Brain microvascular endothelial cell (primary cell): ENCODE measurements around the gene TTC1.
A peak's percentile ranks its signal among the peaks of the same experiment; 100 is the strongest.

Experiments
- DNase-seq: peaks from one replicate; pipeline ENCODE4 v3.0.0-alpha.2; 2020
- H3K27ac ChIP-seq: fragments of 250-450 bp; sonication (Bioruptor Pico); 2 replicates; pipeline ENCODE4 v1.5.1; 2020; ENCODE audit warnings: mild to moderate bottlenecking, moderate library complexity
- H3K27me3 ChIP-seq: fragments of 250-450 bp; sonication (Bioruptor Pico); replicated peaks from 2 replicates; pipeline ENCODE4 v1.5.1; 2020; ENCODE audit warnings: mild to moderate bottlenecking
- H3K36me3 ChIP-seq: fragments of 250-450 bp; sonication (Bioruptor Pico); replicated peaks from 2 replicates; pipeline ENCODE4 v1.5.1; 2020; ENCODE audit warnings: mild to moderate bottlenecking
- H3K4me3 ChIP-seq: 2 replicates; pipeline ENCODE4 v1.5.1; 2011; ENCODE audit warnings: low read depth, mild to moderate bottlenecking, control low read depth, low read length, moderate library complexity
- in situ Hi-C: cut with HindIII; loops from 2 replicates; pipeline ENCODE4 v1.10.0; 2017; ENCODE audit warnings: low sequenced_read_pairs, low pct_ligation_motif_present
- TF ChIP-seq, protein P1 (sequence below): IDR thresholded peaks from 2 replicates; pipeline ENCODE4 v1.5.1; 2011; ENCODE audit warnings: low read depth, mild to moderate bottlenecking, moderate library complexity, low read length, control low read depth, inconsistent platforms; ENCODE audit errors: missing control alignments

The TTC1 gene

DNA sequence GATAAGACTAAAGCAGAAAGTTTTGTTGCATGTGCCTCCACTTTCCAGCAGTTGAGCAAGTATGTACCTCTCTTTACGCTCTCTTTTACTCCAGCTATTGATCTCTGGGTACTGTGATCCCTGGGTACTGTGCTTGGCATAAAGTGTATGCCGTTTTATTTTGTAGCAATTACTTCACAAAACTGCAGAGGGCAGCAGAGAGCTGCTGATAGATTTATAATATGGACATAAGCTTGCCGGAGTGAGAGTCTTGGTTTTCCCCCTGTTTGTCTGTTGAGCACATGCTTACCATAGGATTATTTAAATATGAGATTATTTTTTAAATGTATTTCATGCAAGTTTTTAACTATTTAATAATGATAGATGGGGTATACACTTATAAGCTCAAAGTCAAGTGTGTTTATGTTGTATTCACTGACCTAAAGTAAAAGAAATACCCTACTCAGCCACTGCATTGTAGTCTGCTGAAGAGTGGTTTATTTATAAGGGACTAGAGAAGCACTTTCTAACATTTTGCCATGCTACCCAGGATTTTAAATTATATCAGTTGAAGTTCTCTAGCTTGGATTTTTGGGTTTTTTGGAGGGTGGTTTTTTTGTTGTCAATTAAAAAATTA lies 13.0 kb downstream of the TTC1 start:
- no peak overlapping the region for H3K27ac ChIP-seq
- TF ChIP-seq, protein P1, sequence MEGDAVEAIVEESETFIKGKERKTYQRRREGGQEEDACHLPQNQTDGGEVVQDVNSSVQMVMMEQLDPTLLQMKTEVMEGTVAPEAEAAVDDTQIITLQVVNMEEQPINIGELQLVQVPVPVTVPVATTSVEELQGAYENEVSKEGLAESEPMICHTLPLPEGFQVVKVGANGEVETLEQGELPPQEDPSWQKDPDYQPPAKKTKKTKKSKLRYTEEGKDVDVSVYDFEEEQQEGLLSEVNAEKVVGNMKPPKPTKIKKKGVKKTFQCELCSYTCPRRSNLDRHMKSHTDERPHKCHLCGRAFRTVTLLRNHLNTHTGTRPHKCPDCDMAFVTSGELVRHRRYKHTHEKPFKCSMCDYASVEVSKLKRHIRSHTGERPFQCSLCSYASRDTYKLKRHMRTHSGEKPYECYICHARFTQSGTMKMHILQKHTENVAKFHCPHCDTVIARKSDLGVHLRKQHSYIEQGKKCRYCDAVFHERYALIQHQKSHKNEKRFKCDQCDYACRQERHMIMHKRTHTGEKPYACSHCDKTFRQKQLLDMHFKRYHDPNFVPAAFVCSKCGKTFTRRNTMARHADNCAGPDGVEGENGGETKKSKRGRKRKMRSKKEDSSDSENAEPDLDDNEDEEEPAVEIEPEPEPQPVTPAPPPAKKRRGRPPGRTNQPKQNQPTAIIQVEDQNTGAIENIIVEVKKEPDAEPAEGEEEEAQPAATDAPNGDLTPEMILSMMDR, result peak; percentile 76

DNA sequence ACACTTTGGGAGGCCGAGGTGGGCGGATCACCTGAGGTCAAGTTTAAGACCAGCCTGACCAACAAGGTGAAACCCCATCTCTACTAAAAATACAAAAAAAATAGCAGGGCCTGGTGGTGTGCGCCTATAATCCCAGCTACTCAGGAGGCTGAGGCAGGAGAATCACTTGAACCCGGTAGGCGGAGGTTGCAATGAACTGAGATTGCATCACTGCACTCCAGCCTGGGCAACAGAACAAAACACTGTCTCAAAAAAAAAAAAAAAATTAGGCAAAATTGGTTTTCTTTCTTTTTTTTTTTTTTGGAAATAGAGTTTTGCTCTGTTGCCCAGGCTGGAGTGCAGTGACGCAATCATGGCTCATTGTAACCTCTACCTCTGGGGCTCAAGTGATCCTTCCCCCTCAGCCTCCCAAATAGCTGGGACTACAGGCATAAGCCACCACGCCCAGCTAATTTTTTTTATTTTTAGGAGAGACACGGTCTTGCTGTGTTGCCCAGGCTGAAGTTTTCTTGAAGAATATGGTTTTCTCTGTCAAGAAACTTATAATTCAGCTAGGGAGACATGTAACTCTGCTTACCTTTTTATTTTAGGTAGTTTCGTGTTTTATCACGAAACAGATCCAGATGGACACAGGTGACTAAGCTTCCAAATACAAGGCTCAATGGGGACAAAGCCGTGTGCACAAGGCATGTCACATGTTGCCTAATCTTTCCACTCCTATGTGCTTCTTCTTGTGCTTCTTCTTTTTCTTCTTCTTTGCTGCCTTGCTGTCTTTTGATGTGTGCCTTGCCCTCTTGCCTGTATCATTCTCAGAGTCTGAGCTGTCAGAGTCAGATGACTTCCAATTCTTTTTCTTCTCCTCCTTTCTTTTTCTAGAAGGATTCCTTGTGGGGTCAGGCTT lies 14.3 kb downstream of the TTC1 start:
- in situ Hi-C loops, result no loop called here
- no peak overlapping the region for H3K27ac ChIP-seq
- DNase-seq, result no peak
- TF ChIP-seq, protein P1, result no peak
- H3K4me3 ChIP-seq, result no peak overlapping the region
- peaks cover 4% of the 10 kb centered on the region for H3K36me3 ChIP-seq
- no peaks in the 10 kb centered on the region for H3K27me3 ChIP-seq

More for the DNA sequence above, 13.0 kb downstream of the TTC1 start:
- no peak overlapping the region for H3K4me3 ChIP-seq
- H3K36me3 ChIP-seq, result peaks cover 2% of the 10 kb centered on the region
- in situ Hi-C loops, result no loop called here
- peak; percentile 71 for DNase-seq
- H3K27me3 ChIP-seq, result no peaks in the 10 kb centered on the region

DNA sequence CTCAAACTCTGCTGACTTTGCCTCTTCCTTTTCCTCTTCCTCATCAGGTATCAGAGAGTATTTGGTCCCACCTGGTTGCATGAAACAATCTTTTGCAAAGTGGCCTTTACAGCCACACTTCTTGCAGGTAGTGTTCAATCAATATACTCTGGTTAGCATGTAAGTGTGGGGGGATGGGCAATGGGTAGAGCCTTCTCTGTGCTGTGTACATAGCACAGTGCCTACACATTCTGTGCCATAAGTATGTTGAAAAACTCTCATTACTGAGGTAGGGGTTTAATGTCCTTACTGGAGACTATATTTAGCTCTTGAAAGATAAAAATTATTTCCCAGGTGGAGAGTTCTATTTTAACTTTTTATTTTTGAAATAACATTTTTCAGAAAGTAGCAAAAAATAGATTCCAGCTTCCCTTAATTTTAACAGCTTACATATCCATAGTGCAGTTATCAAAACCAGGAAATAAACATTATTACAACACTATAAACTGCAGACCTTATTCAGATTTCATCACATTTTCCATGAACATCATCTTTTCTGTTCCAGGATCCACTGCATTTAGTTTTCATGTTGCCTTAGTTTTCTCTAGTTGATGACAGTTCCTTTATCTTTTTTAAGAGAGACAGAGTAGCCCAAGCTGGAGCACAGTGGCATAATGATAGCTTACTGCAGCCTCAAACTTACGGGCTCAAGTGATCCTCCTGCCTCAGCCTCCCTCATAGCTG lies 15.1 kb downstream of the TTC1 start:
- Histone ChIP-seq H3K27ac (no peak overlapping the region), H3K36me3 (peaks cover 4% of the 10 kb centered on the region), H3K27me3 (no peaks in the 10 kb centered on the region), H3K4me3 (no peak overlapping the region)
- TF ChIP-seq, protein P1, result no peak
- DNase-seq, result no peak
- in situ Hi-C loops, result no loop called here

DNA sequence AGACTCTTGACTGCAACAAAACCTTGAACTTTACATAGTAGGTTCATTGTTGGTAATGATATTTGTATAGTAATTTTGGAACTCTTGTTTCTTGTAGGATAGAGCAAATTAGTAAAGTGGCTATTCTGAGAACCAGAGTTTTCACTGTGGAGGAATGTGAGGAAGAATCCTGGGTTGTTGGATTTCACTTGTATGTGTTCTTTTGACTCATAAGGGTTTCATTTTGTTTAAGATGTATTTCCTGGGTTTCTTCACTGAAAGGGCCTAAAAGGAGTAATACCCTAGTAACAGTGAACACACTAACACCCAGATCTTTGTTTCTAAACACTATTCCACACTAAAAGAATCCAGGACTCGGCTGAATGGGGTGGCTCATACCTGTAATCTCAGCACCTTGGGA lies 20.1 kb downstream of the TTC1 start:
- in situ Hi-C loops, result no loop called here
- no peak overlapping the region for H3K4me3 ChIP-seq
- no peak for DNase-seq
- TF ChIP-seq, protein P1, result no peak
- no peak overlapping the region for H3K27ac ChIP-seq
- no peaks in the 10 kb centered on the region for H3K27me3 ChIP-seq
- H3K36me3 ChIP-seq, result peaks cover 2% of the 10 kb centered on the region

DNA sequence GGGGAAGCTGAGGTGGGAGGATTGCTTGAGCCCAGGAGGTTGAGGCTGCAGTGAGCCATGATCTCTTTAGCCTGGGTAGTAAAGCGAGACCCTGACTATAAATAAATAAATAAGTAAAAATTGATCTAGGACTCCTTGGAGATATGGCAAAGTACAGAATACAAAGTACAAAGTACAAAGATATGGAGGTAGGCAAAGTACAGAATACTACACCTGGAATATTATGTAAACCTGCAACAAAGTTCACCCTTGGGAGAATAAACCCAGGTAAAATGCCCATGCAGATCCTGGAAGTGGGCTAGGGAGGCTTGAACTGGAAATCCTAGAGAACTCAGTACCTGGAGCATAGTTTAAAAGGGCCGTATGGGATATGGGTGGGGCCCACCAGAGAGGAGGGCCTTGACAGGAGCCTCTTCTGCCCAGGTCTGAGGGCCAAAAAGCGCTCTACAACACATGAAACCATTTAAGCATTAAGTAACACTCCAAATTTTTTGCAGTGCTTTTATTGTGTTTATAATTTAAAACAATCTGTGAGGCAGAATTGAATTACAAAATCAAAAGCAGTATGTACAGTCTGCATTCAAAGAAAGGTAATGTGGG lies 20.7 kb downstream of the TTC1 start:
- H3K36me3 ChIP-seq, result peaks cover 2% of the 10 kb centered on the region
- no peak for DNase-seq
- no peak overlapping the region for H3K27ac ChIP-seq
- TF ChIP-seq, protein P1, result no peak
- in situ Hi-C loops, result no loop called here
- H3K27me3 ChIP-seq, result no peaks in the 10 kb centered on the region
- H3K4me3 ChIP-seq, result no peak overlapping the region
